GM23248 (cell line): Measurements from ENCODE around the gene CCBE1.

Experiments used
- EZH2 ChIP-seq: fragments of 200-600 bp; sonication (generic); IDR thresholded peaks from 2 replicates; pipeline ENCODE4 v1.6.1; 2018; ENCODE audit warnings: antibody characterized with exemption, mild to moderate bottlenecking; ENCODE audit not compliant: insufficient read depth, poor library complexity, severe bottlenecking
- EZH2phosphoT487 ChIP-seq: fragments of 200-600 bp; sonication (generic); IDR thresholded peaks from 2 replicates; pipeline ENCODE4 v1.6.1; 2018; ENCODE audit warnings: antibody characterized with exemption, moderate library complexity, mild to moderate bottlenecking, low read depth; ENCODE audit not compliant: insufficient read depth

DNA sequence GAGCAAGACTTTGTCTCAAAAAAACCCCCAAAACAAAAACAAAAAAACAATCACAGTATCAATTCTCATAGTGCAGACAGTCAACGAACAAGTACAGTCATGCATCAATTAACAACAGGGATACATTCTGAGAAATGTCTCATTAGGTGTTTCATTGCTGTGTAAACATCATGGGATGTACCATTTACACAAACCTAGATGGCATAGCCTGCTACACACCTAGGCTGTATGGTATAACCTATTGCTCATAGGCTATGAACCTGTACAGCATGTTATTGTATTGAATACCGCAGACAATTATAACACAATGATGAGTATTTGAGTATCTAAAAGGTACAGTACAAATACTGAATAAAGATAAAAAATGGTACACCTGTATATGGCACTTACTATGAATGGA is 270.4 kb downstream of the CCBE1 start:
- TF ChIP-seq EZH2 (no peak), EZH2phosphoT487 (no peak)
